ENCODE measurements around the gene ELOVL2.

GRCh38 chr6:10970731-10971130 is 73.4 kb downstream of the ELOVL2 start:
- no peak for TF ChIP-seq CTCF (conservative IDR thresholded peaks at IDR 0.05 in 1 of 2, IDR thresholded peaks at IDR 0.05 in 1 of 2; ENCODE audit: extremely low read depth in 1 of 2, insufficient read depth in 1 of 2, low read depth in 1 of 2, low read length in 2 of 2)
- no peak for TF ChIP-seq EZH2 (IDR thresholded peaks at IDR 0.05; ENCODE audit: borderline replicate concordance, low read length)

Measured in mammary epithelial cell (primary cell).